ENCODE results near the gene SAMHD1. TPM values are rescaled to one million over a fixed set of nuclear protein-coding genes. Genes with fewer than 3 reads are reported as not detected.

The SAMHD1 gene
- total and polyA plus RNA-seq, 2 of the 13 experiments (the other 11 are each of a cell fraction or from before 2014, with no cell fraction given) = 16.9 to 43.5 TPM

GRCh38 chr20:36969478-36970186 lies 18.1 kb upstream of the SAMHD1 start (continued):
- TF ChIP-seq HINFP (CRISPR knock-in tag; IDR thresholded peaks at IDR 0.05; ENCODE audit: low read depth) = no peak
- no peak for TF ChIP-seq FOXO1 (CRISPR knock-in tag; IDR thresholded peaks at IDR 0.05)
- no peak for TF ChIP-seq ATF1 (CRISPR knock-in tag; IDR thresholded peaks at IDR 0.05)
- peak; percentile 45; the same call in 1 of the 2 replicates for TF ChIP-seq ZNF558 (CRISPR knock-in tag; IDR thresholded peaks at IDR 0.05; ENCODE audit: borderline replicate concordance)
- TF ChIP-seq HDAC1 (CRISPR knock-in tag; IDR thresholded peaks at IDR 0.05) = no peak
- TF ChIP-seq ZMYM3 (CRISPR knock-in tag; IDR thresholded peaks at IDR 0.05) = peak; percentile 10; the same call in 1 of the 2 replicates
- TF ChIP-seq ZNF556 (CRISPR knock-in tag; IDR thresholded peaks at IDR 0.05; ENCODE audit: borderline replicate concordance) = no peak
- no peak for TF ChIP-seq THYN1 (CRISPR knock-in tag; IDR thresholded peaks at IDR 0.05; ENCODE audit: borderline replicate concordance, low read depth)
- TF ChIP-seq ZNF30 (CRISPR knock-in tag; IDR thresholded peaks at IDR 0.05) = 0 out of 2 replicates have a peak, but pooled peaks have one; percentile 28
- TF ChIP-seq ZNF451 (CRISPR knock-in tag; IDR thresholded peaks at IDR 0.05) = no peak
- TF ChIP-seq, protein P1, sequence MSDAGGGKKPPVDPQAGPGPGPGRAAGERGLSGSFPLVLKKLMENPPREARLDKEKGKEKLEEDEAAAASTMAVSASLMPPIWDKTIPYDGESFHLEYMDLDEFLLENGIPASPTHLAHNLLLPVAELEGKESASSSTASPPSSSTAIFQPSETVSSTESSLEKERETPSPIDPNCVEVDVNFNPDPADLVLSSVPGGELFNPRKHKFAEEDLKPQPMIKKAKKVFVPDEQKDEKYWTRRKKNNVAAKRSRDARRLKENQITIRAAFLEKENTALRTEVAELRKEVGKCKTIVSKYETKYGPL (CRISPR knock-in tag; IDR thresholded peaks at IDR 0.05) = no peak
- no peak for TF ChIP-seq ARHGAP35 (CRISPR knock-in tag; IDR thresholded peaks at IDR 0.05; ENCODE audit: borderline replicate concordance)
- TF ChIP-seq ZSCAN9 (CRISPR knock-in tag; IDR thresholded peaks at IDR 0.05; ENCODE audit: borderline replicate concordance) = no peak
- TF ChIP-seq SRY (CRISPR knock-in tag; IDR thresholded peaks at IDR 0.05) = no peak
- TF ChIP-seq CHCHD3 (CRISPR knock-in tag; IDR thresholded peaks at IDR 0.05) = no peak
- TF ChIP-seq ZNF33B (CRISPR knock-in tag; IDR thresholded peaks at IDR 0.05) = no peak
- no peak for TF ChIP-seq KDM6A (CRISPR knock-in tag; IDR thresholded peaks at IDR 0.05; ENCODE audit: low read depth)
- TF ChIP-seq ZBTB7A (CRISPR knock-in tag; IDR thresholded peaks at IDR 0.05) = peak; percentile 50; the same call in 1 of the 2 replicates
- TF ChIP-seq ZNF841 (CRISPR knock-in tag; IDR thresholded peaks at IDR 0.05; ENCODE audit: borderline replicate concordance) = no peak
- TF ChIP-seq RFXANK (CRISPR knock-in tag; IDR thresholded peaks at IDR 0.05) = no peak
- no peak for TF ChIP-seq EEA1 (CRISPR knock-in tag; IDR thresholded peaks at IDR 0.05; ENCODE audit: borderline replicate concordance)
- TF ChIP-seq ZFP82 (CRISPR knock-in tag; IDR thresholded peaks at IDR 0.05; ENCODE audit: borderline replicate concordance) = no peak
- no peak for TF ChIP-seq MEIS2 (CRISPR knock-in tag; IDR thresholded peaks at IDR 0.05)
- TF ChIP-seq CAMTA2 (CRISPR knock-in tag; IDR thresholded peaks at IDR 0.05; ENCODE audit: borderline replicate concordance) = no peak
- no peak for TF ChIP-seq ZNF280D (CRISPR knock-in tag; IDR thresholded peaks at IDR 0.05)
- TF ChIP-seq ETV5 (CRISPR knock-in tag; IDR thresholded peaks at IDR 0.05; ENCODE audit: borderline replicate concordance) = no peak
